Chondrocyte (in vitro differentiated cells): ENCODE data around the gene ZNF451. TPM values are rescaled to one million over a fixed set of nuclear protein-coding genes. Genes with fewer than 3 reads are reported as not detected.

Experiments used
- DNase-seq: peaks from one replicate; pipeline ENCODE4 v3.0.0; 2021; ENCODE audit warnings: mixed read lengths, low spot score
- H3K27ac Mint-ChIP-seq: one replicate; pipeline ENCODE4 v1.8.0; 2021; ENCODE audit warnings: mild to moderate bottlenecking, moderate library complexity, mixed read lengths; ENCODE audit not compliant: unreplicated experiment
- H3K27me3 Mint-ChIP-seq: 2 replicates; pipeline ENCODE4 v1.8.0; 2021; ENCODE audit warnings: low read depth, mixed read lengths
- H3K36me3 Mint-ChIP-seq: 2 replicates; pipeline ENCODE4 v1.8.0; 2021; ENCODE audit warnings: low read depth, mixed read lengths
- H3K4me1 Mint-ChIP-seq: 2 replicates; pipeline ENCODE4 v1.8.0; 2021; ENCODE audit warnings: low read depth, mild to moderate bottlenecking, mixed read lengths
- H3K4me3 Mint-ChIP-seq: one replicate; pipeline ENCODE4 v1.8.0; 2021; ENCODE audit warnings: mild to moderate bottlenecking, moderate library complexity, mixed read lengths; ENCODE audit not compliant: unreplicated experiment
- H3K9me3 Mint-ChIP-seq: 2 replicates; pipeline ENCODE4 v1.8.0; 2021; ENCODE audit warnings: low read depth, mixed read lengths
- CTCF ChIP-seq: fragments of 200-600 bp; sonication (generic); IDR thresholded peaks from 2 replicates; pipeline ENCODE4 v1.5.0; 2021; ENCODE audit warnings: antibody characterized with exemption, mild to moderate bottlenecking, moderate library complexity
- total RNA-seq: library from RNA; stranded (reverse); gene quantifications from 3 replicates; pipeline ENCODE4 v1.2.1, GENCODE V29; 2021

The ZNF451 gene
- total RNA-seq, 1 donor from 2014 or later = 45.4 TPM

- Mint-ChIP-seq H3K4me3 (no peak overlapping the region), H3K36me3 (peaks cover 31% of the 10 kb centered on the region), H3K27me3 (no peaks in the 10 kb centered on the region), H3K27ac (no peak overlapping the region), H3K4me1 (peaks cover 5% of the 10 kb centered on the region), H3K9me3 (no peaks in the 10 kb centered on the region)
- DNase-seq = no peak
- TF ChIP-seq CTCF = no peak
Measured at GRCh38 chr6:57138026-57138425, 48.0 kb downstream of the ZNF451 start.

GRCh38 chr6:57141451-57142177 lies 51.6 kb downstream of the ZNF451 start:
- Mint-ChIP-seq H3K4me1 (no peaks in the 10 kb centered on the region), H3K4me3 (no peak overlapping the region), H3K9me3 (no peaks in the 10 kb centered on the region), H3K27ac (no peak overlapping the region), H3K27me3 (no peaks in the 10 kb centered on the region), H3K36me3 (peaks cover 22% of the 10 kb centered on the region)
- no peak for DNase-seq
- TF ChIP-seq CTCF = no peak

- TF ChIP-seq CTCF = no peak
- DNase-seq = no peak
- Mint-ChIP-seq H3K36me3 (peaks cover 18% of the 10 kb centered on the region), H3K27me3 (no peaks in the 10 kb centered on the region), H3K27ac (no peak overlapping the region), H3K9me3 (no peaks in the 10 kb centered on the region), H3K4me3 (no peak overlapping the region), H3K4me1 (no peaks in the 10 kb centered on the region)
Measured at GRCh38 chr6:57142178-57142525, 52.2 kb downstream of the ZNF451 start.

GRCh38 chr6:57143690-57144089 lies 53.7 kb downstream of the ZNF451 start:
- no peaks in the 10 kb centered on the region for H3K27me3 Mint-ChIP-seq
- no peak for DNase-seq
- no peak for TF ChIP-seq CTCF
- no peak overlapping the region for H3K4me3 Mint-ChIP-seq
- H3K9me3 Mint-ChIP-seq = no peaks in the 10 kb centered on the region
- peaks cover 28% of the 10 kb centered on the region for H3K36me3 Mint-ChIP-seq
- peaks cover 4% of the 10 kb centered on the region for H3K4me1 Mint-ChIP-seq
- H3K27ac Mint-ChIP-seq = no peak overlapping the region

- peak overlapping the region; percentile 28 for H3K27ac Mint-ChIP-seq
- no peaks in the 10 kb centered on the region for H3K27me3 Mint-ChIP-seq
Measured at GRCh38 chr6:57147401-57147800, 57.4 kb downstream of the ZNF451 start.

More at GRCh38 chr6:57147401-57147800, 57.4 kb downstream of the ZNF451 start:
- DNase-seq = no peak
- Mint-ChIP-seq H3K9me3 (no peaks in the 10 kb centered on the region), H3K4me1 (peaks cover 4% of the 10 kb centered on the region), H3K36me3 (peaks cover 27% of the 10 kb centered on the region), H3K4me3 (no peak overlapping the region)
- no peak for TF ChIP-seq CTCF
